GM21447 (cell line): ENCODE measurements around the gene TMEM41B.
A peak's percentile ranks its signal among the peaks of the same experiment; 100 is the strongest.
"Not testable (repeated sequence)": the region's sequence is repeated elsewhere in the genome, so short reads cannot be mapped to it uniquely, and the experiment has no call there.

Experiments
- ATAC-seq: cut with Tn5 transposase; IDR thresholded peaks from one replicate; pipeline ENCODE4 v1.9.1; 2021; ENCODE audit not compliant: unreplicated experiment

The TMEM41B gene

DNA sequence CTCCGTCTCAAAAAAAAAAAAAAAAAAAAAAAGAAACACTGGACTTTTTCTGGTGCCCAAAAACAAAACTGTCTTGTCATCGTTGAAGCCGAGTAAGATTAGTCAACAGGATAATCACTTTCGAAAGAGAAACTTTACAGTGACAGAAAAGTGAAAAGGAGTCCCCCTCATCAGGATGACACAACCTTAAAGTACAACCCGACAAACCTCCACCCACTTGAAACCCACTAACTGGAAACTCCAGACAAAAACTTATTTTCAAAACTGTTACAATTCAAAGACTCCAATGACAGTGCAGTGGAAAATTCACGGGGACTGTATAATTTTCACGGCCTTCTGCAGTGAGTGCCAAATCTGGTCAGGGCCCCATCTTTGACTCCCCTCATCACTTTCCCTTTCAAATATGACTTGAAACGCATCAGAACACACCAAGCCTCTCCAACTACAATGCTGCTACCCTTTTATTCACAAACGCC, 50.5 kb downstream of the TMEM41B start:
- ATAC-seq = peak; percentile 80

DNA sequence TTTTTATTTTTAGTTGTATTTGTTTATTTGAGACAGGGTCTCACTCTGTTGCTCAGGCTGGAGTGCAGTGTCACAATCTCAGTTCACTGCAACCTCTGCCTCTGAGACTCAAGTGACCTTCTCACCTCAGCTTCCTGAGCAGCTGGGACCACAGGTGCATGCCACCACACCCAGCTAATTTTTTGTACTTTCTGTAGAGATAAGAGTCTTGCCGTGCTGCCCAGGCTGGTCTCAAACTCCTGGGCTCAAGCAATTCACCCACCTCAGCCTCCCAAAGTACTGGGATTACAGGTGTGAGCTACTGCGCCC, 53.6 kb downstream of the TMEM41B start:
- ATAC-seq = not testable (repeated sequence)

DNA sequence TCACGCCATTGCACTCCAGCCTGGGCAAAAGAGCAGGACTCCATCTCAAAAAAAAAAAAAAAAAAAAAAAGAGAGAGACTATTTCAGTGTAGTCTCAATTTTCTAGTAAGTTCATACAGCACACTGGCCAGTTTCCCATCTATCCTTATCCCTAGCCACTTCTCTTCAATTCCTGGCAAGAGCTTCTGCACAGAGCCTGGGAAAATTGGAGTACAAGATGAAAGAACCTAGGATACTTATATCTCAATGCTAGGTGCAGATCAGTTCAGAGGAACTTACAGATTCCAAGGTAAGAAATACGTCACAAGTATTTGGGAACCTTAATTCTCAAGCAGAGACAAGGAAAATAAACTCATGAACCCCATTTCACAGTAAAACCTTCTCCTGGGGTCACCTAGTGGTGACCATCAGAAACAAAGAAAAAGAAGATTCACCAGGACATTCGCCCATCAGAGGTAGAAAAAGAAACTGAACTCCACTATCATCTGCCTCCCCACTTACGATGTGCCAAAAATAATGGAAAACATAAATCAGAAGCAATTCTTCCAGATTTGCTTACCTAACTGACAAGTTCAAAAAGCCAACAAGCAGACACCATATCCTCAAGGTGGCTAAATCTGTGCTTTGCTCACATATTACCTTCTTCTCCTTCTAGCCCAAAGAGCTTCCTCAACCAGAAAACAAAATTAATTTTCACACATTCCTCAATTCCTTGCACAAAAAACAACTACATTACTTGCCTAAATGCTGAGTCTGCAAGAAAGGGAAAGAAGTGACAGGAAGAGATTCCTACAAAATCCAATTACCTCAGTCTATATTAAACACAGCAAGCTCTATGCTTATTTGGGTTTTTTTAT, 54.2 kb downstream of the TMEM41B start:
- ATAC-seq = no peak

DNA sequence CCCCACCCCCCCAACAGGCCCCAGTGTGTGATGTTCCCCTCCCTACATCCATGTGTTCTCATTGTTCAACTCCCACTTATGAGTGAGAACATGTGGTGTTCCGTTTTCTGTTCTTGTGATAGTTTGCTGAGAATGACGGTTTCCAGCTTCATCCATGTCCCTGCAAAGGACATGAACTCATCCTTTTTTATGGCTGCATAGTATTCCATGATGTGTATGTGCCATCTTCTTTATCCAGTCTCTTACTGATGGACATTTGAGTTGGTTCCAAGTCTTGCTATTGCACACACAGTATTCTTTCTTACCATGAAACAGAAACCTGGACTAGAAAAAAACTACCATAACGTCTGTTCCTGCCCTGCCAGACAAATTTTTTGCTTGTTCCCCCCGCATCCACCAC, 56.1 kb downstream of the TMEM41B start:
- not testable (repeated sequence) for ATAC-seq

DNA sequence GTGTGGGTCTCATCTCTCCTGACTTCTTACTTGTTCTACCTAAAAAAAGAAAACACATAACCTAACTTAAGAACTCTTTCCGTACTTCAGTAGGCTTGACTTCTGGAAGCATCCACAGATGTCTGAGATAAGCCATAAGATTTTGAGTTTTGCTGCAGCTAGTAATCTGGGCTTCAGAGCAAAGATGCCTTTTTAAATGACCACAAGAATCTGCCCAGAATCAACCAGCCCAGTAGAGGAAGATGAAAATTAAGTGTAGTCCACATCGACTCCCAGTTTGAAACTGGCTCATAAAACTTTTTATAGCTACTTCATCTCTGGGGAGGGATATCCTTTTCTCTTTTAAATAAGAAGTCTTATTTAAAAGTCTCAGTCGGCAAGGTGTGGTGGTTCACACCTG, 60.0 kb downstream of the TMEM41B start:
- no peak for ATAC-seq

DNA sequence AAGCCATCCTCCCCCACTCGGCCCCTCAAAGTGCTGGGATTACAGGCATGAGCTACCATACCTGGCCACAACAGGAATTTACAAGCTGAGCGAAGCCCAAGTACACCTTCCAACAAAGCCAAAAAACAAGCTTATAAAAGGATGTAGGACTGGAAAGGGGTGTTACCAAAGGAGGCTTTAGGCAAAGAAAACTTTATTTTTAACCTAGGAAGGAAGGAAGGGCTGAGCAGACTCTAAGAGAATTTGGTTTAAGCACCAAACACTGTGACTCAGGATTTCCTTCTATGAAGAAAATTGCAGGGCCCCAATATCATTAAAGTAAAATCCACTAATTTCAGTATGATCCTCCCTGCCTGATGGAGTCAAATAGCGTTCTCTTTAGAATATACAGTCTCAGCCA, 61.3 kb downstream of the TMEM41B start:
- no peak for ATAC-seq

DNA sequence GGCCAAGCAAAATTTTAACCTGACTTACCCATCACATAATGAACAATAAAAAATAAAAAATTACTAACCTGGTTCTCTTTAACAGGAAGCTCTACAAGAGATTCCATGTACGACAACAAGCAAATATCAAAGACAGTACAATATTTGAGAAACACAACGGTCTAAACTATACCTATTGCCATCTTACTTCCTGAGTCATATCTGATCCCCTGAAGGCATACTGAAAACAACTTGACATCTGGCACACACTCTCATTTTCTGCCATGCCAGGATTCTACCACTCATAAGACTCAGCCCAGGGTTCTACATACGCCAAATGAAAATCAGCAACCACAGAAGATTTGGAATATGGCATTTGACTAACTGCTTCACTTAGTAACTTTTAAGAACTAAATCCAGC, 63.1 kb downstream of the TMEM41B start:
- ATAC-seq = no peak

DNA sequence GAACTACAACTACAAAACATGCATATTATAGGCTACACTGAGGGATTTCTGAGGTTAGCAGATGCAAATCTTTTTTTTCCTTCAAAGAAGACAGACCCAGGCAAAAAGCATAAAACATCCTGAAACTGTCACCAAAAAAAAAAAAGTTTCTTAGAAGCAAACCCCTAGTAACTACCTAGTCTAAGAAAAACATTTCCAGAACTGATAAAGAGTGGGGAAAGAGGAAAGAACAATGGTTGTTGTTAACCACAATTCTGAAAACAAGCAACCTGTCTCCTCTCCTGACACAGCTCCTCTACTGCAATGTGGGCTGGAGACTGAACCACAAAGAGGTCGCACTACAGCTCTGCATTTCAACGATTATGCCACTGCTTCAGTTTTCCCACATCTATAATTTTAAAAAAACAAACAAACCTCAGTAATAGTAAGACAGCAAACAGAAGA, 64.2 kb downstream of the TMEM41B start:
- peak; percentile 79 for ATAC-seq

DNA sequence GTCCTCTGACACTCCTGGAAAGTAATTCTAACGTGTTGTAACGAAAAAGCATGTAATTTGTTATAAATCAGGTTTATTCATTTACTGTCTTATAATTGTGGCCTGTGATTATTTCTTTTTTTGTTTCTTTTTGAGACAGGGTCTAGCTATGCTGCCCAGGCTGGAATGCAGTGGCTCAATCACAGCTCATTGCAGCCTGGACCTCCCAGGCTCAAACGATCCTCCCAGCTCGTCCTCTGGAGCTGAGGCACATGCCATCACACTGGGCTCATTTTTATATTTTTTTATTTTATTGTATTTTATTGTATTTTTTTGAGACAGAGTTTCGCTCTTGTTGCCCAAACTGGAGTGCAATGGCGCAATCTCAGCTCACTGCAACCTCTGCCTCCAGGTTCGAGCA, 65.1 kb downstream of the TMEM41B start:
- no peak for ATAC-seq

DNA sequence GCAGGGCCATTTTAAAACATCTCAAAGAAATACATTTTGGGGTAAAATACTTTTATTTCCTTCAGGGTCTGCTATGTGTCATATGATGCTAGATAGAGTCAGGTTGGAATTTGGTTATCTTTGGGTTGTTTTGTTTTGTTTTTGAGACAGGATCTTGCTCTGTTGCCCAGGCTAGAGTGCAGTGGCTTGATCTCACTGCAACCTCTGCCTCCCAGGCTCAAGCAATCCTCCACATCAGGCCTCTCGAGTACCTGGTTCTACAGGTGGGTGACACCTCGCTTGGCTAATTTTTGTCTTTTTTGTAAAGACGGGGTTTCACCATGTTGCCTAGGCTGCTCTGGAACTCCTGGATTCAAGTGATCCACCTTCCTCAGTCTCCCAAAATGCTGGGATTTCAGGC, 66.5 kb downstream of the TMEM41B start:
- no peak for ATAC-seq

DNA sequence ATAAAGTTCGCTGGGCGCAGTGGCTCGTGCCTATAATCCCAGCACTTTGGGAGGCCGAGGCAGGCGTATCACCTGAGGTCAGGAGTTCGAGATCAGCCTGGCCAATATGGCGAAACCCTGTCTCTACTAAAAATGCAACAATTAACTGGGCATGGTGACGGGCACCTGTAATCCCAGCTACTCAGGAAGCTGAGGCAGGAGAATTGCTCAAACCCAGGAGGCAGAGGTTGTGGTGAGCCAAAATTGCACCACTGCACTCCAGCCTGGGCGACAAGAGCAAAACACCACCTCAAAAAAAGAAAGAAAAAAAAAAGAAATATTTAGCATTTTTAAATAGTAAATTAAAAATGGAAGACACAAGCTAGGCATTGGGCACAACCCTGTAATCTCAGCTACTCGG, 78.2 kb downstream of the TMEM41B start:
- not testable (repeated sequence) for ATAC-seq

DNA sequence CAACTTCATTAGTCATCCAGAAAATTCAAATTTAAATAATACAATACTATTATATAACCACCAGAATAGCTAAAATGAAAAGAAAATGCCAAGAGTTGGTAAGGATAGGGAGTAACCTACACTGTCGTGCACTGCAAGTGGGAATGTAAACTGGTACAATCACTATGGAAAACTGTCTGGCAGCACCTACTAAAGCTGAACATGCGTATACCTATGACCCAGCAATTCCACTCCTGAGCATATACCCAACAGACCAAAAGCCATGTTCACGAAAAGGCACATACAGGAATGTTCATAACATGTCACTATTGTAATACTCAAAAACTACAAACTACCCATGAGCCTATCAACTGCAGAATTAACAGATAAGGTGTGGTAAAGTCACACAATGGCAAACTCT, 81.9 kb downstream of the TMEM41B start:
- ATAC-seq = no peak

DNA sequence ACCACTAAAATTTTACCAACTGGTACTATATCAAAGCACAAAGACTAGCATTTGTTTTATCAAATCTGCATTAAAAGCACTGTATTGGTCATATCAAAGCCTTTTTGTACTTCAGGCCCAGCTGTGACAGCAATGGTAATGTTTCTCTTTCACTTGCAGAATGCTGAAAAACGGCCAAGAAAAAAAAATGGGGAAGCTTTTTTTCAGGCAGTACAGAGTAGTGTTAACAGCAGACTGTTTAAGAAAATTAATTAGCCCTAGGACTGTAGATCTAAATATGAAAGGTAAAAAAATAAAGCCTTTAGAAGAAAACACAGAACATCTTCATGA, 82.6 kb downstream of the TMEM41B start:
- no peak for ATAC-seq
